ENCODE data around the gene CEP57L1. TPM values are rescaled to one million over a fixed set of nuclear protein-coding genes. Genes with fewer than 3 reads are reported as not detected.
A peak's percentile ranks its signal among the peaks of the same experiment; 100 is the strongest.
"Not testable (repeated sequence)": the region's sequence is repeated elsewhere in the genome, so short reads cannot be mapped to it uniquely, and the experiment has no call there.

Gene CEP57L1
- total RNA-seq, 1 experiment from 2014 or later: 27.2 TPM

DNA sequence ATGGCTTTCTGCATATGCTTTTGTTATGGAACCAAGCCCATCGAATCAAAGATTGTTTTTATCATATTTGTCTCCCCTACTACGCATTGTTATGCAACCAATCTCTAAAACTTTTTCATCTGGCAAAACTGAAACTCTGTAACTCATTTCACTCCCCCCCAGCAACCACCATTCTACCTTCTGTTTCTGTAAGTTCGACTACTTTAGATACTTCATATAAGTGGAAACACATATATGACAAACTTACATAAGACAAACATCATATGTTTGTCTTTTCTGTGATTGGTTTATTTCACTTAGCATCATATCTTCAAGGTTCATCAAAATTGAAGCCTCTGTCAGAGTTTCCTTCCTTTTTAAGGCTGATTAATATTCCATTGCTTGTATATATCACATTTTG, 34.8 kb downstream of the CEP57L1 start:
- H3K27me3 ChIP-seq: no peaks in the 10 kb centered on the region
- no peak overlapping the region for H3K4me3 ChIP-seq
- peaks cover 3% of the 10 kb centered on the region; the same call in 1 of the 2 replicates for H3K36me3 ChIP-seq
- DNase-seq: no peak
- H3K9me3 ChIP-seq: no peaks in the 10 kb centered on the region

GRCh38 chr6:109135600-109135999, 40.3 kb downstream of the CEP57L1 start:
- not testable (repeated sequence) for DNase-seq, H3K27me3 ChIP-seq, H3K9me3 ChIP-seq, H3K36me3 ChIP-seq, H3K4me3 ChIP-seq

GRCh38 chr6:109136039-109136438, 40.7 kb downstream of the CEP57L1 start:
- not testable (repeated sequence) for H3K4me3 ChIP-seq, H3K36me3 ChIP-seq, H3K27me3 ChIP-seq, H3K9me3 ChIP-seq, DNase-seq

DNA sequence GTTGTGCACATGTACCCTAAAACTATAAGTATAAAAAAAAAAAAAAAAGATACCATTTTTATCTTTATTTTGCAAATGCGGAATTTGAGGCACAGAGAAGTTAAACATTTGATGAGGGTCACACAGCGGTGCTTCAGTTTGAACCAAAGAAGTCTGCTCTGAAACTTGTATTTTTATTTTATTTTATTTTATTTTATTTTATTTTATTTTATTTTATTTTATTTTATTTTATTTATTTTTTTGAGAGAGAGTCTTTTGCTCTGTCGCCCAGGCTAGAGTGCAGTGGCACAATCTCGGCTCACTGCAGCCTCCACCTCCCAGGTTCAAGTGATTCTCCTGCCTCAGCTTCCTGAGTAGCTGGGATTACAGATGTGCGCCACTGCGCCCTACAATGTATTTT, 41.2 kb downstream of the CEP57L1 start:
- not testable (repeated sequence) for H3K27me3 ChIP-seq, H3K4me3 ChIP-seq, H3K9me3 ChIP-seq, DNase-seq, H3K36me3 ChIP-seq

DNA sequence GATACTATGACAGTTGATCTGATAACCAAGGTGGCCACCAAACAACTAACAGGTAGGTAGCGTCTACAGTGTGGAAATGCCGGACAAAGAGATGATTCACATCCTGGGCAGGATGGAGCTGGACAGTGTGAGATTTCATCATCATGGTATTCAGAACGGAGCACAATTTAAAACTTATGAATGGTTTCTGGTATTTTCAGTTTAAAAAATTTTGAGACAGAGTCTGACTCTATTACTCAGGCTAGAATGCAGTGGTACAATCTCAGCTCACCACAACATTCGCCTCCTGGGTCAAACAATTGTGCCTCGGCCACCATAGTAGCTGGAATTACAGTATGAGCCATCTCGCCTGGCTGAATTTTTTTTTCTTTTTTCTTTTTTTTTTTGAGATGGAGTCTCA, 43.8 kb downstream of the CEP57L1 start:
- H3K4me3 ChIP-seq: no peak overlapping the region
- DNase-seq: no peak
- 0 out of 2 replicates have a peak, but pooled peaks cover 2% of the 10 kb centered on the region for H3K9me3 ChIP-seq
- 0 out of 2 replicates have a peak, but pooled peaks cover 4% of the 10 kb centered on the region for H3K36me3 ChIP-seq
- H3K27me3 ChIP-seq: no peaks in the 10 kb centered on the region

GRCh38 chr6:109142067-109142466, 46.8 kb downstream of the CEP57L1 start:
- H3K36me3 ChIP-seq: not testable (repeated sequence)

DNA sequence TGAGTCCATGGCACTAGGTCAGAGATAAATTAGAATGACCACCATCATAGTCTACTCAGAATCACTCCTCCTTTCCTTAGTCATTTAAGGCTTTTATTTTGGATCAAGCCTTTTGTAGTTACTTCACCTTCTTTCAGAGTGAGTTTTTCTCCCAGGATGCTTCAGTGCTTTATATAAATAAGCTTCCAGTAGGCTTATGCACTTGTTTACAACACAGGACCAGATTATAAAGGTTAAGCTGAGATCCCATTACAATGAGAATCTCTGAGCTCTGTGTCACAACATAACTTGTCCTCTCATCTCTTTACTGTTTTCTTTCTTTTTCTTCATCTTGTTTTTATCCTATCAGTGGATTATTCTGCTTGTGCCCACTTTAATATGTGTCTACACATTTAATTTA, 47.9 kb downstream of the CEP57L1 start:
- Histone ChIP-seq H3K9me3 (0 out of 2 replicates have a peak, but pooled peaks cover 2% of the 10 kb centered on the region), H3K36me3 (peaks cover 10% of the 10 kb centered on the region), H3K27me3 (no peaks in the 10 kb centered on the region), H3K4me3 (no peak overlapping the region)
- DNase-seq: no peak

More at GRCh38 chr6:109142067-109142466, 46.8 kb downstream of the CEP57L1 start:
- H3K4me3 ChIP-seq, H3K27me3 ChIP-seq, DNase-seq, H3K9me3 ChIP-seq: not testable (repeated sequence)

DNA sequence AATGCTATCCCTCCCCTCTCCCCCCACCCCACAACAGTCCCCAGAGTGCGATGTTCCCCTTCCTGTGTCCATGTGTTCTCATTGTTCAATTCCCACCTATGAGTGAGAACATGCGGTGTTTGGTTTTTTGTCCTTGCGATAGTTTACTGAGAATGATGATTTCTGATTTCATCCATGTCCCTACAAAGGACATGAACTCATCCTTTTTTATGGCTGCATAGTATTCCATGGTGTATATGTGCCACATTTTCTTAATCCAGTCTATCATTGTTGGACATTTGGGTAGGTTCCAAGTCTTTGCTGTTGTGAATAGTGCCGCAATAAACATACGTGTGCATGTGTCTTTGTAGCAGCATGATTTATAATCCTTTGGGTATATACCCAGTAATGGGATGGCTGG, 52.9 kb downstream of the CEP57L1 start:
- H3K4me3 ChIP-seq, DNase-seq, H3K9me3 ChIP-seq, H3K27me3 ChIP-seq: not testable (repeated sequence)
- H3K36me3 ChIP-seq: peaks cover 12% of the 10 kb centered on the region

DNA sequence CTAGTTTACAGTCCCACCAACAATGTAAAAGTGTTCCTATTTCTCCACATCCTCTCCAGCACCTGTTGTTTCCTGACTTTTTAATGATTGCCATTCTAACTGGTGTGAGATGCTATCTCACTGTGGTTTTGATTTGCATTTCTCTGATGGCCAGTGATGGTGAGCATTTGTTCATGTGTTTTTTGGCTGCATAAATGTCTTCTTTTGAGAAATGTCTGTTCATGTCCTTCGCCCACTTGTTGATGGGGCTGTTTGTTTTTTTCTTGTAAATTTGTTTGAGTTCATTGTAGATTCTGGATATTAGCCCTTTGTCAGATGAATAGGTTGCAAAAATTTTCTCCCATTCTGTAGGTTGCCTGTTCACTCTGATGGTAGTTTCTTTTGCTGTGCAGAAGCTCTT, 53.4 kb downstream of the CEP57L1 start:
- not testable (repeated sequence) for H3K27me3 ChIP-seq, H3K9me3 ChIP-seq, DNase-seq, H3K4me3 ChIP-seq
- peaks cover 14% of the 10 kb centered on the region for H3K36me3 ChIP-seq

- no peaks in the 10 kb centered on the region for H3K9me3 ChIP-seq
- H3K36me3 ChIP-seq: peaks cover 25% of the 10 kb centered on the region
- no peak for DNase-seq
Measured at GRCh38 chr6:109153752-109154151, 58.4 kb downstream of the CEP57L1 start.

DNA sequence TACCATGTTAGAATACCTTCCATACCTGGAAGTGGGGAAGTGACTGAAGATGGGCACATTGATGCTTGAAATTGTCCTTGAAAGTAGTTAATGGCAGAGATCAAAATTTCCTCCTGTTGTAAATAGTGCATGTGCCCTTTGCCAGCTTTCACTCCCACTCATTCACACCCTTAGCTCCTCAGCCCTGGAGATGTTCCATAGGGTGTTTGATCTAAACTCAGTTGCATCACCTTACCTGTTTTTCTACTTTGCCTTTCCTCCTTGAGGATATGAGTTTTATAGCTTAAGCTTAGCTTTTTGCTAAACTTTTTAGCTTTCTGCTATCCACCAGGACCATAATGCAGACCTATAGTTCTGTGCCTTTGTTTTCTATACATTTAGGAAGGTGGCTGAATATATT, 69.0 kb downstream of the CEP57L1 start:
- H3K36me3 ChIP-seq: peaks cover 3% of the 10 kb centered on the region; the same call in 1 of the 2 replicates
- no peaks in the 10 kb centered on the region for H3K9me3 ChIP-seq
- no peaks in the 10 kb centered on the region for H3K27me3 ChIP-seq
- no peak for DNase-seq
- no peak overlapping the region for H3K4me3 ChIP-seq

More at GRCh38 chr6:109153752-109154151, 58.4 kb downstream of the CEP57L1 start:
- Histone ChIP-seq H3K27me3 (no peaks in the 10 kb centered on the region), H3K4me3 (no peak overlapping the region)

DNA sequence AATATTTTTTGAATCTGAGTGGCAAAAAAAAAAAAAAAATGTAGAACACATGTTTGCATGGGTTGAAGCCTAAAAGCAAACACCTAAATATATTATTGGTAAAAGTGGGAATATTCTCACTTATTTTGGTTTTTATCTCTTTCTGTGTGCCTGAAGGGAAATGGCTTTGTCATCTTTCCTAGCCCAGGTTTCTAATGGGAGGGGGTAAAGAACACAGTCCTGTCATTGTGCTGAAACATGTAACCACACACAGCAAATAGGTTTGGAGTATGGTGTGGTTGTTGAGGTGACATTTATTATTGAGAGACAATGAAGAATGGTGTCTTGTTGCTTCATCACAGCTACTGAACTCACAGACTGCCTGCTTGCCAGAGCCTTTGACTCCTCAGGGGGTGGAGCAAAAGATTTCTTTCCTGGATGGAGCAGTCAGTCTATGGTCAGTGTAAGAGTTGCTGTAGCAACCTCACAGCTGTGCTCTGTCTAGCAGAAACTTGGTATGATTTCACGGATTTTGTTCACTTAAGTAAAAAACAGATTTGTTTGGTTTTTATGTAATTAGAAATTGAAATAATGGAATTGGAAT, 70.2 kb downstream of the CEP57L1 start:
- Histone ChIP-seq H3K4me3 (no peak overlapping the region), H3K36me3 (peaks cover 3% of the 10 kb centered on the region; the same call in 1 of the 2 replicates), H3K27me3 (no peaks in the 10 kb centered on the region), H3K9me3 (no peaks in the 10 kb centered on the region)
- peak; percentile 20 for DNase-seq

DNA sequence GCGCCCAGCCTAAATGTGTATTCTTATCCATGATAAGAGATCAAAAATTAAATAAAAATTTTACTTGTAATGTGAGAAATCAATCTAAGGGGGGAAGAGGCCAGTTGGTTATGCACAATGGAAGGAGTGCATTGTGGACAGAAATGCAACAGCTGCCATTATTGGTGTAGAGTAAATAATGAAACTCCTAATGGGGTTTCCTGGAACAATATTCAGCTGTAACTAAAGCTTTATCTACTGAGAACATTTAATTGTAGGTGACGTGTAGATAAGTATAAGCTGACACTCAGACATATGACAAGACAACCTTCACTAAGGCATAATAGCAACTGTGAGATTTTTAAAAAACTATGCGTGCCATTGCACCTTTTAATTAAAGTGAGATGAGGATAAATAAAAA, 71.4 kb downstream of the CEP57L1 start:
- Histone ChIP-seq H3K36me3 (peaks cover 3% of the 10 kb centered on the region; the same call in 1 of the 2 replicates), H3K27me3 (no peaks in the 10 kb centered on the region), H3K4me3 (no peak overlapping the region), H3K9me3 (no peaks in the 10 kb centered on the region)
- DNase-seq: no peak

DNA sequence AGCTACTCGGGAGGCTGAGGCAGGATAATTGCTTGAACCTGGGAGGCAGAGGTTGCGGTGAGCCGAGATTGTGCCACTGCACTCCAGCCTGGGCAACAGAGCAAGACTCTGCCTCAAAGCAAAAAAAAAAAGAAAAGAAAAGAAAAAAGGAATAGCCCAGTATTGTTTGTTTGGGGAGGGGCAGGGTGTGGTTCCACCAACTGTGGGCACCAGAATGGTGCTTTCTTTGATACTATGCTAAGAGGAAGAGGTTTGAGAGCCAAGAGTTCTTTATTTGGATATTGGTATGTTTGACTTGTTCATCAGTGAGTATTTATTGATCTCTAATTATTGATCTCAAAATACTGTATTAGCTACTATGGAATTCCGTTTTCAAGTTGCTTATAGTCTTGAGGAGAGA, 72.3 kb downstream of the CEP57L1 start:
- Histone ChIP-seq H3K36me3 (no peaks in the 10 kb centered on the region; the same call in 1 of the 2 replicates), H3K9me3 (no peaks in the 10 kb centered on the region), H3K27me3 (no peaks in the 10 kb centered on the region), H3K4me3 (no peak overlapping the region)
- no peak for DNase-seq

DNA sequence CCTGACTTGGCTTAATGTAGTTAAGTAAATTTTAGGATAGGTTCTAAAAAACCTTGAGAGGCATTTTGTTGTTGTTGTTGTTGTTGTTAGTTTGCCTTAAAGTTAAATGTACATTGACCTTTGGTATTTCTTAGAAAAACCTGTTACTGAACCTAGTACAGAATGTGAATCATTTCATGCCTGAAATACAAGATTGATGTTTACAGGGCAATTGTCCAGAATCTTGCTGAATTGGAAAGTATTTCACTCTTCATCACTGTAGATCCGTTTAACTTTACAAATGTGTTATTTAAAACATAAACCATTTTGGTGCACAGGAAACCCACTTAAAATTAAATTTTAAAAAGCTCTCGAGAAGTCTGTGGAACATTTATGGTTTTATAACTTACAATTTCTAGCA, 75.0 kb downstream of the CEP57L1 start:
- Histone ChIP-seq H3K27me3 (no peaks in the 10 kb centered on the region), H3K9me3 (0 out of 2 replicates have a peak, but pooled peaks cover 2% of the 10 kb centered on the region), H3K36me3 (no peaks in the 10 kb centered on the region), H3K4me3 (no peak overlapping the region)
- DNase-seq: no peak

DNA sequence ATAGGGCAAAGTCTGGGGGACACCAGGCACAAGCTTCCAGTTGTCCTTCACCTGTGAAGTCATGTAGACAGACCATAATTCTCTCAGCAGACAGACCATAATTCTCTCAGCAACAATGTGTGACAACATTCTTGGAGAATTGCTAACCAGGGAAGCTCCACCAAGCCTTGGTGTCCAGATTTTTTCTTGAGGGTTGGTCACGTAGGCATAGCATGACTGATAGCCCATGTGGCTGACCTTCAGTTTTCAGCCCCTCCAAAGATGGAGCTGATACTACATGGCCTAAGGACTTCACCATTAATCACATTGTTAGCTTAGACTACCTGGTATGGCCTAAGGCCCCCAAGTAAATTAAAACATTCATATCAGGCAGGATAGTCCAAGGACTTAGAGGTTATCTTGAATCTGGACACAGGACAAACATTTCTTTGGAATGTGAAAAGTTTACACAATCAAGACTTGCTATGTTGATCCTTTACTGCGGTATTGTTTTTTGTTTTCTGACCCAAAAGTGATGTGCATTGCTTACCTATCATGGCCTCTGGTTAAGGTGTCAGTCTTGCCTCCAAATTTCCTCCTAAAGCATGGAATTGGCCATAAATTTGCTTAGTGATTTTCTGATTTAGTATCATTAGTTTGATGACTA, 76.9 kb downstream of the CEP57L1 start:
- Histone ChIP-seq H3K9me3 (0 out of 2 replicates have a peak, but pooled peaks cover 2% of the 10 kb centered on the region), H3K36me3 (no peaks in the 10 kb centered on the region), H3K27me3 (no peaks in the 10 kb centered on the region), H3K4me3 (no peak overlapping the region)
- no peak for DNase-seq

- DNase-seq: no peak
- Histone ChIP-seq H3K27me3 (no peaks in the 10 kb centered on the region), H3K4me3 (no peak overlapping the region), H3K36me3 (no peaks in the 10 kb centered on the region), H3K9me3 (peaks cover 4% of the 10 kb centered on the region; the same call in 1 of the 2 replicates)
Measured at GRCh38 chr6:109174916-109175315, 79.6 kb downstream of the CEP57L1 start.

DNA sequence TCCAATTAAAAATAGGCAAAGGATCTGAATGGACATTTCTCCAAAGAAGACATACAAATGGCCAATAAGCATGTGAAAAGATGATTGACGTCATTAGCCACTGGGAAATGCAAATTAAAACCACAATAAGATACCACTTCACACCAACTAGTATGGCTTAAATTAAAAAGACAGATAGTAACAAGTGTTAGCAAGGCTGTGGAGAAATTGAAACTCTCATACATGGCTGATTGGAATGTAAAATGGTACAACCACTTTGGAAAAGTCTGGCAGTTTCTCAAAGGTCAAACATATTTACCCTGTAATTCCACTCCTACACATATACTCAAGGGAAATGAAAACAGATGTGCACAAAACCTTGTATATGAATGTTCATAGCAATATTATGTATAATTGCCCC, 83.6 kb downstream of the CEP57L1 start:
- Histone ChIP-seq H3K27me3 (no peaks in the 10 kb centered on the region; the same call in 1 of the 2 replicates), H3K36me3 (no peaks in the 10 kb centered on the region), H3K9me3 (peaks cover 4% of the 10 kb centered on the region; the same call in 1 of the 2 replicates), H3K4me3 (no peak overlapping the region)
- DNase-seq: no peak
